SKM-1 treated with dmso at 0.1 percent for 144 hours (cell line): ENCODE results near the gene GPR153.
"Not testable (repeated sequence)": the region's sequence is repeated elsewhere in the genome, so short reads cannot be mapped to it uniquely, and the experiment has no call there.

Source experiments
- DNase-seq: peaks from one replicate; lab custom pipeline; 2025; ENCODE audit not compliant: unreplicated experiment; lab: John Stamatoyannopoulos, UW

GPR153 gene

DNA sequence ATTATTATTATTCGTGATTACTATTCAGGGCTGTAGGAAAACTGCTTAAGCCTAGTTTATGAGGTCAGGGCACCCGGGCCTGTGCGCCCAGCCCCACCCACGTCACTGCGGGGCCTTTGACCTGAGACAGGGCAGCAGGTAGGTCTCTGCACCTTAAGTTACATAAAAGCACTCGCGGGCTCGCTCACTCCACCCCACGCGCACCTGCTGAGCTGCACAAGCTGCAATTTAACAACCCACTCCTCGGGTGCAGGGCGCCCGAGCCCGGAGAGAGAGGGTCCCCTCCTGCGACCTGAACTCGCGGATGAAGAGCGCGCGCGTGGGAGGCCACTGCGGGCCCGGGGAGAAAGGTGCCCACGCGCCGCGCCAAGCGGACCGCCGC is 25.6 kb downstream of the GPR153 start:
- no peak for DNase-seq

DNA sequence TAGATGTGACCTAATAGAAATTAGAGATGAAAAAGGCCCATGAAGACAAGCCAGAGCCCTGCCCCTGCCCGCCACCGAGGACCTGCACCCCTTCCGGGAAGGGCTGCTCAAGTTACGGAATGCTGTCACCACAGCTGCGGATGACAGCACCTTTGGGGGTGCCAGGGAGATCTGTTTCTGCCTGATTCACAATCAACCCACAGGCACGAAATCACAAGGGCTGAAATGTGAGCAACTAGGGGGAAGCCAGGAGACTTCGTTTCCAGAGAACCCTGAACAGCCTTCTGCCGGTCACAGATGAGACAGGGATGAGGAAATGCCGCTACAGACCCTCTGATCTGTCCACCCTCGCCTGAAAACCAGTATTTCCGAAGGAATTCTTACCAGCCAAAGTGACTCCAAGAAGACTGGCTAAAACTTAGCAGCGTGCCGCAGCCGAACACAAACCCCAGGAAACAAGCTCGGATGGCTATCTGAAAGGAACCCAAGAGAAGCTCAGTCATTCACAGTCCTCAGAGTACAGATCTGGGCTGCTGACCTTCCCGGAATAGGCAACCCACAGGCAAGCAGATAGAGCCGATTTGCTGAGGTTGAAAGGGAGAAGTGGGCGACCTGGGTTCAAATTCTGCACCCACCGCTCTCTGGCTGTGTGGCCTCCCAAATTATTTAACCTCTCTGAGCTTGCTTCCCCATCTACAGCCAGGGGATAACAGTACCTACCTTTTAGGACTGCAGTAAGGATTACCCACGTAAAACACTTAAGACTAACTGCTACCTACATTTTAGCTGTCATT is 26.2 kb downstream of the GPR153 start:
- no peak for DNase-seq

GRCh38 chr1:6233376-6233775 is 27.5 kb downstream of the GPR153 start:
- no peak for DNase-seq

DNA sequence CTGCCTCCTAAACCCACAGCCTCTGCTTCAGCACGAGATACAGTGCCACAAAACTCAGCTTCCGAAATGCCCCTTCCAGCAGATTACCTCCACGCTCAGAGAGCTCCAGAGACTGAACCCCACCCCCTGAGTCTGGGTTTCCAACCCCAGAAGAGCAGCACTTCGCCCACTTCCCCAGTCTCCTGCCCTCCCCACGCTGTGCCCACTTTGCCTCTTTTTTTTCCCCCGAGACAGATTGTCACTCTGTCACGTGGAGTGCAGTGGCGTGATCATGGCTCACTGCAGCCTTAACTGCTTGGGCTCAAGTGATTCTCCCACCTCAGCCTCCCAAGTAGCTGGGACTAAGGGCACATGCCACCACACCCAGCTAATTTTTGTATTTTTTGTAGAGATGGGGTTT is 35.2 kb downstream of the GPR153 start:
- no peak for DNase-seq

DNA sequence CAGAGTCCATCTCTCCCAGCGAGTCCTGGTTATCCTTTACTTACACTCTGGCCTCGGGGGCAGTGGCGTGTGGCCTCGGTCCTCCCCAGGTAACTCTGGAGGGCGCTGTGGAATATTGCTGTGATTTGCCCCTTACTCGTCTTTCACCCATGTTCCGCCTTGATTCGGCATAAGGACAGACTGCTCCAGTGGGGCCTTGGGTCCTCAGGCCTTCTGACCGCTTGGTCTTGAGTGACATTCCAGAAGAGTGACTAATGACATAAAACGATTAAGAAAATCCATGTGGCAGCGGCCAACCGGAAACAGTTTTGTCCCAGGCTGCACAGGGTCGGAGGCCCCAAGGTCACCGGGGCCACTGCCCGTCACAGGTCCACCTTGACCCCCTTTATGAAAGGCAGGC is 36.2 kb downstream of the GPR153 start:
- no peak for DNase-seq

DNA sequence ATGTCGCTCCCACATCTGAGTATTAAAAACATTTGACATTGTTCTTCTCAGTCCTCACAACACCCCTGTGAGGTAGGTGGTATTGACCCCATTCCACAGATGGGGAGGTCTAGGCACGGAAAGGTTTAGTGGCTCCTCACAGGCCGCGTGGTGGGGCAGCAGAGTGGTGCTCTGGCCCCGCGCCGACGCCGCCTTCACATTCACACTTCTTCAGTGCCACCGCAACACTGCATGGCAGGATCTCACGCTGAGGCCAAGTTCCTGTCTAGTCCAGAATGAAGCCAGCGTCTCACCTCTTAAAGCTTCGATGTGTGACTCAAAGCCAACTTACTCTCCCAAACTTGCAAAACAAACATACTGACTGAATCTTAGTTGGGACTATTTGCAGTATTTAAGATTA is 37.3 kb downstream of the GPR153 start:
- no peak for DNase-seq

GRCh38 chr1:6222636-6223035 is 38.3 kb downstream of the GPR153 start:
- no peak for DNase-seq

- no peak for DNase-seq
Observed at GRCh38 chr1:6221210-6221784, 39.6 kb downstream of the GPR153 start.

DNA sequence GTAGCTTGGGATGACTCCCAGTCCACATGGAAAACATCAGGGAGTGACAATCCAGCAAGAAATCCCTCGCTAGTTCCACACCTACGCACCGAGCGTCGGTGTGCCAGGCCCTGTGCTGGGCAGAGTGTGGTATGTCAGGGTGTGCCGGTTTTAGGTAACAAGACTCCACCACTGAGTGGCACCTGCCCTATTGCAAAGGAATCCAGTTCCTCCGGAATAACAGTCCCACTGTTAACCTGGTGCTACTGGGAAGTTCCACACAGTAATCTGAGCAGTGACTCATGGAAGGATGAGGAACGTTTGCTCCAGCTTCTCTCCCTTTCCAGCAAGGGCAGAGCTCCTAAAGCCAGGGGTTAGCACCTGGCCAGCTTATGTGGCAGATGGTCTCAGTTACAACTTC is 40.7 kb downstream of the GPR153 start:
- no peak for DNase-seq

GRCh38 chr1:6219641-6220040 is 41.3 kb downstream of the GPR153 start:
- DNase-seq, result not testable (repeated sequence)

GRCh38 chr1:6218375-6219164 is 42.3 kb downstream of the GPR153 start:
- DNase-seq, result no peak

DNA sequence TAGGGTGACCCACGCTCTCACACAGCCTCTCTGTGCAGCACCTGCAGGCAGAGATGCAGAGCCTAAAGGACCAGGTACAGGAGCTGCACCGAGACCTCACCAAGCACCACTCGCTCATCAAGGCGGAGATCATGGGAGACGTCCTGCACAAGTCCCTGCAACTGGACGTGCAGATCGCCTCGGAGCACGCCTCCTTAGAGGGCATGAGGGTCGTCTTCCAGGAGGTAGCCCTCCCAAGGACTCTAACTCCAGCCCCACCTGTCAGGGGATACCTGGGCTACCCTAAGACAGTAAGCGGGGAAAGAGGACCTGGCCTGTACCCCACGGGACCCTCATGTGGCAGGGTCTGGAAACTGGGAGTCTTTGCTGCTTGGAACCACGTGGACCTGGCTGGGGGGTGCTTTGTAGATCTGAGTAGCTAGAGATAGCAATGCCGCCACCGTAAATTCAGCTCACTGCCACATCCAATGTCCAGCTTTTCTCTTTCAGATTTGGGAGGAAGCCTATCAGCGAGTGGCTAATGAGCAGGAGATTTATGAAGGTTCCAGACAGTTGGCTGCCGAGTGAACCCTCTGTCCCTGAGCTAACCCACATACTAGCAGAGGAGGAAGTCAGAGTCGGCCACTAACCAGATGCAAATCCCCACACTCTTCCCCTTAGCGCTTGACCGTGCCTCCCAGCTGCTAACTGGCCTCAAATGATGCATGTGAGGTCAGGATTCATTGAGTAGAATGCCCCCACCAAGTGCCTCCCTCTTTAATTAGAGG is 48.5 kb downstream of the GPR153 start:
- peak; percentile 18 for DNase-seq

DNA sequence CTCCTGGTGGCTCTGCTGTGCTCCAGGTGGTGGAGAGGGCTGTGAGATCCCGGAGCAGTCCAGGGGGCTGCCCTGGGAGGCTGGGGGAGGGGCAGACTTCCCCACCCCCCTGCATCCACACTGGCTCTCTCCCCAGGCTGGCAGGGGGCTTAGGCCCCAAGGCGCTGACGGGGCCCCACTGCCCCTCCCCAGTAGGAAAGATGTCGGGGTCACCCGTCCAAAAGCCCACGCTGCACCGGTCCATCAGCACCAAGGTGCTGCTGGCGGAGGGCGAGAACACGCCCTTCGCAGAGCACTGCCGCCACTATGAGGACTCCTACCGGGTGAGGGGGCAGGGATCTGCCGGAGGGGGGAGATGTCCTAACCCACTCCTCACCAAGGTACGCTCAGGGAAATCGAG is 49.2 kb downstream of the GPR153 start:
- no peak for DNase-seq

DNA sequence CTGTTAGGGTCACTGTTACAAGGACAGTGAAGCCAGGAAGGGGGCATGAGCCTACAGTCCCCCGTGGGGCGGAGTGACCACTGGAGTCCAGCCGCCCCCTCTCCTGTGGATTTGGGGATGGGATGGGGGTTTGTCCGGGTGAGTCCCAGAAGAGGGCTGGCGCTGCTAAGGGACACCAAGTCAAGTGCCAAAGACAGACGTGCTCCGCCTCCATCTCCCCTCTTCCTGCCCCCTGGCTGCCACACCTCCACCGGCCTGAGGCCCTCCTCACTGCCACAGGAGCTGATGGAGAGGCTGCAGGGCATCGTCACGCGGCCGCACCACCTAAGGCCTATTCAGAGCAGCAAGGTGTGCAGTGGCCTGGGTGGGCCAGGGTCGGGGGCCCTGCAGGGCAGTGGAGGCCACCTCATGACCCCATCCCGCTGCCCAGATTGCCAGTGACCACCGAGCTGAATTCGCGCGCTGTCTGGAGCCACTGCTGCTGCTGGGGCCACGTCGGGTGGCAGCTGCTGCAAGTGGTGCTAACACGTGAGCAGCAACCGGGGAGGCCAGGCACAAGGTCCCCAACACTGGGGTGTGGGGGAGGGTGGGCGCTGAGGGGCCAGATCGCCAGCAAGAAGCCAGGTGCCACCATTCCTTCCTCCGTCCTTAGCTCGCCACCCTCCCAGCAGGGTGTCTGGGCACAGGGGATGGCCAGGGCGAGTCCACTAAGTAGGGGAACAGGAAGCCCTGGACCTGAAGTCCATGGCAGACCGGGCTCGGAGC is 50.1 kb downstream of the GPR153 start:
- DNase-seq, result no peak

DNA sequence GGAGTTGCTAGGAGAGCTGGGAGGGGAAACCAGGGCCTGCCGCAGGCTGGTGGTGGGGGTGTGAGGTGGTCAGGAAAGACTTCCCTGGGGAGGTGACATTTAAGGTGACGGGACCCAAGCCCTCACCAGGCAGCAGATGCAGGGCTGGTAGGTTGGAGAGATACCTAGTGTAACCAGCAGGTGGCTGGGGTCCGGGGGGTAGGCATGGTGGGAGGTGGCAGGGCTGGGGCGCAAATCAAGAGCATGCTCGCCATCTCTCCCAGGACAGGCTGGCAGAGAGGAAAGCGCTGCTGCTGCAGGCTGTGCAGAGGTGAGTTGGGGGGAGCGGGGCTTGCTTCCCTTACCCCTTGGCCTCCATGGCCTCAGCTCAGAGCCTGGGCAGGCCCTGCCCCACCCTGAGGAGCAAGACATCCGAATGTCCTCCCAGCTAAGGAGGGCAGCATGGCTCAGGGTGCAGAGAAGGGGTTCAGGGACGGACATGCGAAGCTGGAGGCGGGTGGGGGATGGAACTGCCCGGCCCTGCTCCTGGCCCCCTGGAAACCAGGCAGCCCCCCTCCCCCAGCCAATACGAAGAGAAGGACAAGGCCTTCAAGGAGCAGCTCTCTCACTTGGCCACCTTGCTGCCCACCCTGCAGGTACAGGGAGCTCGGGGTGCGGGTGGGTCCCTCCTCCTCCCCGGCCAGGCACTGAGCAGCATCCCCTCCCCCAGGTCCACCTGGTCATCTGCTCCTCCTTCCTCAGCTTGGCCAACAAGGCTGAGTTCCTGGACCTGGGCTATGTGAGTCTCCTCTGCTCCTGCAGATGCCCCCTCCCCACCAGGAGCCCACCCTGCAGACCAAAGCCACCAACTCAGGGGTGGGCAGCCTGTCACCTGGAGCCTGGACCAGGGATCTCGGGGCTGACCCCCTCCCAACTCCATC is 51.0 kb downstream of the GPR153 start:
- DNase-seq, result peak; percentile 68

GRCh38 chr1:6208723-6209660 is 51.9 kb downstream of the GPR153 start:
- DNase-seq, result peak; percentile 34

- no peak for DNase-seq
Observed at GRCh38 chr1:6207921-6208320, 53.0 kb downstream of the GPR153 start.

- no peak for DNase-seq
Observed at GRCh38 chr1:6207075-6207885, 53.6 kb downstream of the GPR153 start.
